Glutamatergic neuron (in vitro differentiated cells): ENCODE measurements around the gene FXYD4. TPM values are rescaled to one million over a fixed set of nuclear protein-coding genes. Genes with fewer than 3 reads are reported as not detected.

Experiments
- DNase-seq: peaks from one replicate; pipeline ENCODE4 v3.0.0; 2022
- H3K27ac Mint-ChIP-seq: one replicate; pipeline ENCODE4 v1.8.0; 2020; ENCODE audit warnings: mild to moderate bottlenecking, mixed read lengths, inconsistent platforms; ENCODE audit not compliant: unreplicated experiment
- H3K27me3 Mint-ChIP-seq: one replicate; pipeline ENCODE4 v1.8.0; 2020; ENCODE audit warnings: mild to moderate bottlenecking, moderate library complexity, mixed read lengths, inconsistent platforms; ENCODE audit not compliant: unreplicated experiment
- H3K36me3 Mint-ChIP-seq: one replicate; pipeline ENCODE4 v1.8.0; 2020; ENCODE audit warnings: mild to moderate bottlenecking, mixed read lengths, inconsistent platforms; ENCODE audit not compliant: unreplicated experiment
- H3K4me1 Mint-ChIP-seq: one replicate; pipeline ENCODE4 v1.8.0; 2020; ENCODE audit warnings: mild to moderate bottlenecking, low read depth, mixed read lengths, inconsistent platforms; ENCODE audit not compliant: unreplicated experiment
- H3K4me3 Mint-ChIP-seq: one replicate; pipeline ENCODE4 v1.8.0; 2020; ENCODE audit warnings: mild to moderate bottlenecking, mixed read lengths, inconsistent platforms; ENCODE audit not compliant: unreplicated experiment
- H3K9me3 Mint-ChIP-seq: one replicate; pipeline ENCODE4 v1.8.0; 2020; ENCODE audit warnings: mild to moderate bottlenecking, moderate library complexity, mixed read lengths, inconsistent platforms; ENCODE audit not compliant: unreplicated experiment
- CTCF ChIP-seq: fragments of 200-600 bp; sonication (generic); IDR thresholded peaks from one replicate; pipeline ENCODE4 v1.5.0; 2021; ENCODE audit not compliant: partially characterized antibody, unreplicated experiment
- total RNA-seq: library from RNA; stranded (reverse); fragmentation: NEBNext Ultra II Directional; extraction: Animal tissue kit (Norgen Biotek cat#: 25700); gene quantifications from one replicate; pipeline ENCODE4 v1.2.1, GENCODE V29; 2021; ENCODE audit not compliant: unreplicated experiment

Gene FXYD4
- total RNA-seq, 1 donor from 2014 or later = not detected

GRCh38 chr10:43395571-43396060 lies 24.2 kb downstream of the FXYD4 start:
- Mint-ChIP-seq H3K27ac (peak overlapping the region; percentile 86), H3K4me3 (peak overlapping the region; percentile 78), H3K9me3 (peaks cover 6% of the 10 kb centered on the region), H3K4me1 (peaks cover 9% of the 10 kb centered on the region), H3K36me3 (peaks cover 4% of the 10 kb centered on the region), H3K27me3 (peaks cover 13% of the 10 kb centered on the region)
- TF ChIP-seq CTCF = no peak
- DNase-seq = peak; percentile 39

- DNase-seq = peak; percentile 87
- H3K36me3 Mint-ChIP-seq = peaks cover 4% of the 10 kb centered on the region
- peak overlapping the region; percentile 86 for H3K27ac Mint-ChIP-seq
- no peak for TF ChIP-seq CTCF
- H3K27me3 Mint-ChIP-seq = peaks cover 13% of the 10 kb centered on the region
- H3K4me1 Mint-ChIP-seq = peaks cover 10% of the 10 kb centered on the region
- H3K9me3 Mint-ChIP-seq = peaks cover 6% of the 10 kb centered on the region
- H3K4me3 Mint-ChIP-seq = peak overlapping the region; percentile 78
Measured at GRCh38 chr10:43396061-43396927, 24.9 kb downstream of the FXYD4 start.

GRCh38 chr10:43396928-43397624 lies 25.6 kb downstream of the FXYD4 start:
- Mint-ChIP-seq H3K27ac (peak overlapping the region; percentile 89), H3K4me1 (peaks cover 17% of the 10 kb centered on the region), H3K36me3 (peaks cover 4% of the 10 kb centered on the region), H3K27me3 (peaks cover 13% of the 10 kb centered on the region), H3K9me3 (peaks cover 6% of the 10 kb centered on the region), H3K4me3 (peak overlapping the region; percentile 92)
- DNase-seq = peak; percentile 81
- no peak for TF ChIP-seq CTCF

- no peak for TF ChIP-seq CTCF
- Mint-ChIP-seq H3K27me3 (peaks cover 11% of the 10 kb centered on the region), H3K36me3 (peaks cover under 1% of the 10 kb centered on the region), H3K4me1 (peaks cover 19% of the 10 kb centered on the region), H3K27ac (no peak overlapping the region), H3K9me3 (peaks cover 9% of the 10 kb centered on the region), H3K4me3 (no peak overlapping the region)
- DNase-seq = no peak
Measured at GRCh38 chr10:43398939-43399319, 27.5 kb downstream of the FXYD4 start.
